Upper lobe of left lung (tissue), 6 donors: Measurements from ENCODE around the gene PLSCR1. TPM values are rescaled to one million over a fixed set of nuclear protein-coding genes. Genes with fewer than 3 reads are reported as not detected.

Source experiments
- ATAC-seq, 2 donors: fragments of 200-7000 bp; cut with Tn5 transposase; one replicate each; pipeline ENCODE4 v1.9.1; 2022; ENCODE audit warnings: mild to moderate bottlenecking in 2 of 2, moderate library complexity in 2 of 2; ENCODE audit not compliant: low FRiP score in 2 of 2
- DNase-seq, 2 donors: peaks; one replicate each; pipeline ENCODE4 v3.0.0-alpha.2; 2019 to 2020
- H3K27ac ChIP-seq, 4 donors: fragments of 200-600 bp; sonication (generic); one replicate each; pipeline ENCODE4 v1.5.1; 2016 to 2019
- H3K27me3 ChIP-seq, 4 donors: fragments of 200-600 bp; sonication (generic); one replicate each; pipeline ENCODE4 v1.5.1; 2017 to 2019
- H3K36me3 ChIP-seq, 4 donors: fragments of 200-600 bp; sonication (generic); one replicate each; pipeline ENCODE4 v1.5.1; 2016 to 2019
- H3K4me1 ChIP-seq, 4 donors: fragments of 200-600 bp; sonication (generic); one replicate each; pipeline ENCODE4 v1.5.1; 2018 to 2019
- H3K4me3 ChIP-seq, 4 donors: fragments of 200-600 bp; sonication (generic); one replicate each; pipeline ENCODE4 v1.5.1; 2017 to 2019; ENCODE audit warnings: mild to moderate bottlenecking in 2 of 4, moderate library complexity in 1 of 4
- H3K9me3 ChIP-seq, 4 donors: fragments of 200-600 bp; sonication (generic); one replicate each; pipeline ENCODE4 v1.5.1; 2018 to 2019
- CTCF ChIP-seq, 6 experiments: fragments of 450-650 bp in 4 of 6; fragments of 200-600 bp in 2 of 6; sonication (generic) in 2 of 6; IDR thresholded peaks; one replicate each; pipeline ENCODE4 v1.5.1; 2016 to 2019; ENCODE audit warnings: antibody characterized with exemption in 6 of 6
- EP300 ChIP-seq, 4 donors: sonication (generic); formaldehyde crosslinking; IDR thresholded peaks; one replicate each; pipeline ENCODE4 v1.5.1; 2017; ENCODE audit warnings: antibody characterized with exemption in 4 of 4, control low read depth in 2 of 4
- POLR2A ChIP-seq, 4 donors: fragments of 450-650 bp; IDR thresholded peaks; one replicate each; pipeline ENCODE4 v1.5.1; 2016 to 2017; ENCODE audit warnings: antibody characterized with exemption in 4 of 4, mild to moderate bottlenecking in 2 of 4
- POLR2AphosphoS5 ChIP-seq, 2 donors: sonication (generic); formaldehyde crosslinking; IDR thresholded peaks; one replicate each; pipeline ENCODE4 v1.5.1; 2017; ENCODE audit warnings: antibody characterized with exemption in 2 of 2
- WGBS, 2 donors: methylation state at CpG; one replicate each; pipeline ENCODE4 v1.1.5; 2017 to 2018; 5-methylcytosine and 5-hydroxymethylcytosine counted together
- total RNA-seq, 6 donors: library from RNA; depleted of rRNA in 4 of 6; stranded (reverse); fragments of >200 nt in 4 of 6; gene quantifications; one replicate each; pipeline versions ENCODE4 v1.1.0 to v1.2.1, GENCODE V29; 2016 to 2021
- donor health status: DM: no; HTN: no; CAD: no; lungs with moderate emphysema.
- donor health status: DM: no; HTN: yes; CAD: no; lungs with severe emphysema.

Gene PLSCR1
- total RNA-seq, 6 donors from 2014 or later = 77.4 to 173 (median 97.0) TPM

- no peak overlapping the region for H3K27ac ChIP-seq
- DNase-seq = no peak
- H3K36me3 ChIP-seq = no peaks in the 10 kb centered on the region
- no peak for ATAC-seq
- TF ChIP-seq POLR2AphosphoS5 (IDR thresholded peaks at IDR 0.05) (no peak), CTCF (IDR thresholded peaks at IDR 0.05) (no peak), EP300 (IDR thresholded peaks at IDR 0.05) (no peak), POLR2A (IDR thresholded peaks at IDR 0.05) (no peak)
- peaks cover 14 to 29% (median 16%) of the 10 kb centered on the region in 4 donors for H3K4me1 ChIP-seq
- H3K9me3 ChIP-seq = no peaks in the 10 kb centered on the region
- H3K27me3 ChIP-seq = no peaks in the 10 kb centered on the region
- H3K4me3 ChIP-seq = no peak overlapping the region
- WGBS, 2 donors = 72 to 83% methylated on average over 1 of the region's 1 CpG
These were observed 2.1 kb upstream of the PLSCR1 start for GRCh38 chr3:146546366-146546965.

GRCh38 chr3:146544929-146545528, 622 bp upstream of the PLSCR1 start:
- no peak for DNase-seq
- no peak for TF ChIP-seq EP300 (IDR thresholded peaks at IDR 0.05)
- TF ChIP-seq POLR2AphosphoS5 (IDR thresholded peaks at IDR 0.05) = no peak
- no peak for TF ChIP-seq CTCF (IDR thresholded peaks at IDR 0.05)
- no peak for TF ChIP-seq POLR2A (IDR thresholded peaks at IDR 0.05)
- ATAC-seq = no peak
- H3K36me3 ChIP-seq = no peaks in the 10 kb centered on the region
- peak overlapping the region; percentile 96 to 100 (median 98) for H3K27ac ChIP-seq
- peaks cover 20 to 33% (median 26%) of the 10 kb centered on the region in 4 donors for H3K4me1 ChIP-seq
- 56 to 57% methylated on average over 8 of the region's 8 CpGs for WGBS, 2 donors
- H3K27me3 ChIP-seq = no peaks in the 10 kb centered on the region
- no peaks in the 10 kb centered on the region for H3K9me3 ChIP-seq
- peak overlapping the region in 3 of 4 donors; percentile 67 to 84 (median 73) for H3K4me3 ChIP-seq

- DNase-seq = peak in 1 of 2 donors; percentile 31
- 0 to 2% methylated on average over 9 to 10 of the region's 10 CpGs for WGBS, 2 donors
- peak; percentile 5 to 59 for ATAC-seq
These were observed 876 bp downstream of the PLSCR1 start for GRCh38 chr3:146543461-146544001.

GRCh38 chr3:146542978-146543377, 1.4 kb downstream of the PLSCR1 start:
- Histone ChIP-seq H3K36me3 (peaks cover 0 to 9% (median 0%) of the 10 kb centered on the region in 4 donors), H3K4me1 (peaks cover 29 to 46% (median 35%) of the 10 kb centered on the region in 4 donors), H3K4me3 (peak overlapping the region; percentile 67 to 84 (median 76)), H3K9me3 (no peaks in the 10 kb centered on the region), H3K27me3 (no peaks in the 10 kb centered on the region), H3K27ac (peak overlapping the region; percentile 96 to 100 (median 98))
- DNase-seq (no peak), ATAC-seq (no peak)
- TF ChIP-seq POLR2A (IDR thresholded peaks at IDR 0.05) (no peak), POLR2AphosphoS5 (IDR thresholded peaks at IDR 0.05) (no peak), CTCF (IDR thresholded peaks at IDR 0.05) (no peak), EP300 (IDR thresholded peaks at IDR 0.05) (no peak)
- 33 to 40% methylated on average over 2 of the region's 2 CpGs for whole genome bisulfite sequencing, 2 donors

More at GRCh38 chr3:146543461-146544001, 876 bp downstream of the PLSCR1 start:
- TF ChIP-seq POLR2A (IDR thresholded peaks at IDR 0.05) (no peak), CTCF (IDR thresholded peaks at IDR 0.05) (no peak), POLR2AphosphoS5 (IDR thresholded peaks at IDR 0.05) (peak; percentile 46 to 87), EP300 (IDR thresholded peaks at IDR 0.05) (peak in 3 of 4 donors; percentile 73 to 86 (median 78))
- Histone ChIP-seq H3K27ac (peak overlapping the region; percentile 96 to 100 (median 98)), H3K36me3 (peaks cover 0 to 7% (median 0%) of the 10 kb centered on the region in 4 donors), H3K4me3 (peak overlapping the region; percentile 67 to 84 (median 76)), H3K9me3 (no peaks in the 10 kb centered on the region), H3K27me3 (no peaks in the 10 kb centered on the region), H3K4me1 (peaks cover 29 to 43% (median 32%) of the 10 kb centered on the region in 4 donors)
